Tibial nerve (tissue), 4 donors: ENCODE measurements around the gene RFNG. TPM values are rescaled to one million over a fixed set of nuclear protein-coding genes. Genes with fewer than 3 reads are reported as not detected.

ENCODE experiments used
- DNase-seq, 2 donors: peaks; one replicate each; pipeline ENCODE4 v3.0.0-alpha.2; 2019; ENCODE audit warnings: low spot score in 2 of 2
- H3K27ac ChIP-seq, 4 donors: fragments of 200-600 bp; sonication (generic) in 3 of 4; one replicate each; pipeline ENCODE4 v1.5.1; 2017 to 2019; ENCODE audit warnings: mild to moderate bottlenecking in 1 of 4
- H3K27me3 ChIP-seq, 2 donors: fragments of 200-600 bp; sonication (generic) in 1 of 2; one replicate each; pipeline versions ENCODE4 v1.5.1 to v1.6.0; 2017 to 2019
- H3K36me3 ChIP-seq, 3 donors: fragments of 200-600 bp; sonication (generic); one replicate each; pipeline ENCODE4 v1.5.1; 2018 to 2019
- H3K4me1 ChIP-seq, 4 donors: fragments of 200-600 bp; sonication (generic) in 3 of 4; one replicate each; pipeline ENCODE4 v1.5.1; 2017 to 2019
- H3K4me3 ChIP-seq, 4 donors: fragments of 200-600 bp; sonication (generic) in 3 of 4; one replicate each; pipeline ENCODE4 v1.5.1; 2017 to 2019; ENCODE audit warnings: mild to moderate bottlenecking in 1 of 4, moderate library complexity in 1 of 4
- H3K9me3 ChIP-seq, 4 donors: fragments of 200-600 bp; sonication (generic) in 3 of 4; one replicate each; pipeline ENCODE4 v1.5.1; 2017 to 2019
- EP300 ChIP-seq, 2 donors: sonication (generic); formaldehyde crosslinking; IDR thresholded peaks; one replicate each; pipeline ENCODE4 v1.6.1; 2017; ENCODE audit warnings: antibody characterized with exemption in 2 of 2, mild to moderate bottlenecking in 1 of 2
- POLR2A ChIP-seq, 2 donors: fragments of 450-650 bp; IDR thresholded peaks; one replicate each; pipeline ENCODE4 v1.6.1; 2017; ENCODE audit warnings: antibody characterized with exemption in 2 of 2, mild to moderate bottlenecking in 2 of 2, moderate library complexity in 2 of 2
- WGBS, 2 donors: methylation state at CpG; one replicate each; pipeline ENCODE4 v1.1.5; 2018; 5-methylcytosine and 5-hydroxymethylcytosine counted together
- total RNA-seq, 4 donors: library from RNA; depleted of rRNA; stranded (reverse); fragments of >200 nt; gene quantifications; one replicate each; pipeline ENCODE4 v1.1.0, GENCODE V29; 2016
- TF ChIP-seq, protein P1 (sequence below), 5 experiments: fragments of 200-600 bp in 3 of 5; fragments of 450-650 bp in 2 of 5; sonication (generic) in 3 of 5; IDR thresholded peaks; one replicate each; pipeline ENCODE4 v1.5.1; 2016 to 2019; ENCODE audit warnings: antibody characterized with exemption in 5 of 5, mild to moderate bottlenecking in 3 of 5, moderate library complexity in 2 of 5

The RFNG gene
- total RNA-seq, 4 donors from 2014 or later = 43.5 to 70.2 (median 64.4) TPM

DNA sequence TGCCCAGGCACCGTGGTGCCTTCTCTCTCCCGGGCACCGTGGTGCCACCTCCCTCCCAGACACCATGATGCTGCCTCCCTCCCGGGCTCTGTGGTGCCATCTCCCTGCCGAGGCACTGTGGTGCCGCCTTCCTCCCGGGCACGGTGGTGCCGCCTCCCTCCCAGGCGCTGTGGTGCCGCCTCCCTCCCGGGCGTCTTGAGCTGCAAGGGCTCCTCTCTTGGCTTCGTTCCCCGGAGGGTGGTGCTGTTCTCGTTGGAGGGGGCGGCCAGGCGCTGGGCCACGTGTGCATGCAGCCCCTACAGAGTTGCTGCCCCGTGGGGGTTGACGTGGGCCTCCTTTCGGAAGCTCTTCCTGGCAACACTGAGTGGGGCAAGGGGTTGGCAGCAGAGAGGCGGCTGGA is 37.2 kb downstream of the RFNG start:
- 56 to 58% methylated on average over 15 to 22 of the region's 23 CpGs for WGBS, 2 donors
- Histone ChIP-seq H3K4me1 (peaks cover 0 to 4% (median 0%) of the 10 kb centered on the region in 4 donors), H3K27ac (no peak overlapping the region), H3K9me3 (no peaks in the 10 kb centered on the region), H3K4me3 (no peak overlapping the region), H3K36me3 (peaks cover 0 to 69% (median 0%) of the 10 kb centered on the region in 3 donors), H3K27me3 (no peaks in the 10 kb centered on the region)
- TF ChIP-seq, protein P1, sequence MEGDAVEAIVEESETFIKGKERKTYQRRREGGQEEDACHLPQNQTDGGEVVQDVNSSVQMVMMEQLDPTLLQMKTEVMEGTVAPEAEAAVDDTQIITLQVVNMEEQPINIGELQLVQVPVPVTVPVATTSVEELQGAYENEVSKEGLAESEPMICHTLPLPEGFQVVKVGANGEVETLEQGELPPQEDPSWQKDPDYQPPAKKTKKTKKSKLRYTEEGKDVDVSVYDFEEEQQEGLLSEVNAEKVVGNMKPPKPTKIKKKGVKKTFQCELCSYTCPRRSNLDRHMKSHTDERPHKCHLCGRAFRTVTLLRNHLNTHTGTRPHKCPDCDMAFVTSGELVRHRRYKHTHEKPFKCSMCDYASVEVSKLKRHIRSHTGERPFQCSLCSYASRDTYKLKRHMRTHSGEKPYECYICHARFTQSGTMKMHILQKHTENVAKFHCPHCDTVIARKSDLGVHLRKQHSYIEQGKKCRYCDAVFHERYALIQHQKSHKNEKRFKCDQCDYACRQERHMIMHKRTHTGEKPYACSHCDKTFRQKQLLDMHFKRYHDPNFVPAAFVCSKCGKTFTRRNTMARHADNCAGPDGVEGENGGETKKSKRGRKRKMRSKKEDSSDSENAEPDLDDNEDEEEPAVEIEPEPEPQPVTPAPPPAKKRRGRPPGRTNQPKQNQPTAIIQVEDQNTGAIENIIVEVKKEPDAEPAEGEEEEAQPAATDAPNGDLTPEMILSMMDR (IDR thresholded peaks at IDR 0.05) = peak in 2 of 5 experiments; percentile 6 to 20
- TF ChIP-seq EP300 (IDR thresholded peaks at IDR 0.05) (peak in 1 of 2 donors; percentile 9), POLR2A (IDR thresholded peaks at IDR 0.05) (no peak)
- no peak for DNase-seq

DNA sequence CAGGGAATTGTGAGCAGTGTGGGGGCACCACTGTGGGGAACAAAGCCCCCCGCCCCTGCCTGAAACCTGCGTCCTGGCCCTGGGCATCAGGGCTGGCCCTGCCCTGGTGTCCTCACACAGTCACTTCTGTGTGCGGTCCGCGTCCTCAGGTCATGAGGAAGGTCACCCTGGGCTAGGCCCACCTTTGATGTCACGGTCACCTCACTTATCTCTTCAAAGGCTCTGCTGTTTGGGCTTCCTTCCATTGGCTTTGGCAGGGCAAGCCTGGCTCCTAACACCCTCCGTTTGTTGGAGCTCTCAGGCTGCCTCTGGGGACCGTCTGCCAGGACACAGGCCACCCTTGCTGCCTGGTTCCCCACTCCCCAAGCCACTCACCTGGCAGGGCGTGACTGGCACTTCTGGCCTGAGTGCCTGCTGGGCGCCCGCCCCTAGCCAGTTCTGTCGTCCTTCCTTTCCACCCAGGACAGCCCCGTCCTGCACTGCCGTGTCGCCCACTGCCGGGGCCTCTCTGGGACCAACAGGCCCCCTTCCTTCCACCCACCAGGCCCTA is 37.8 kb downstream of the RFNG start:
- H3K4me1 ChIP-seq = peaks cover 0 to 8% (median 1%) of the 10 kb centered on the region in 4 donors
- peaks cover 0 to 63% (median 0%) of the 10 kb centered on the region in 3 donors for H3K36me3 ChIP-seq
- no peak for DNase-seq
- H3K4me3 ChIP-seq = no peak overlapping the region
- 86 to 94% methylated on average over 11 to 16 of the region's 16 CpGs for WGBS, 2 donors
- no peaks in the 10 kb centered on the region for H3K27me3 ChIP-seq
- TF ChIP-seq EP300 (IDR thresholded peaks at IDR 0.05) (no peak), POLR2A (IDR thresholded peaks at IDR 0.05) (no peak)
- TF ChIP-seq, protein P1 (IDR thresholded peaks at IDR 0.05) = no peak
- H3K9me3 ChIP-seq = no peaks in the 10 kb centered on the region
- H3K27ac ChIP-seq = no peak overlapping the region

DNA sequence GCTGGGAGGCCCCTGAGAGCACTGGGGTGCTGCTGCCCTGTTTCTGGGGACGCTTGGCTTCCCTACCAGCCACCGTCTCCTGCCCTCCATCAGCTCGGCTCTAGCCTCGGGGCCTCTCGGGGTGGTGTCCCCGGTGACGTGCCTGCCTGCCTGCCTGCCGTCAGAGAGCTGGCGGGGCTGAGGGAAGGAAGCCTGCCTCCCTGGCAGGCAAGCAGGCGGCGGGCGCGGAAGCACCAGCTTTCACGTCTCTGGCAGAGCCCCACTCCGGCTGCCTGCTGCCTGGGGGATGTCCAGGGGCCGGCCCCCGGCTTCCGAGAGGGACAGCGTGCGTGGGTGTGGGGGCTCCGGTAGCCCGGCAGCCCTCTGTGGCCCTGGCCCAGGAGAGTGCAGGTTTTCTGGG is 38.3 kb downstream of the RFNG start:
- Histone ChIP-seq H3K4me3 (no peak overlapping the region), H3K27me3 (no peaks in the 10 kb centered on the region), H3K36me3 (peaks cover 0 to 58% (median 0%) of the 10 kb centered on the region in 3 donors), H3K9me3 (no peaks in the 10 kb centered on the region), H3K4me1 (peaks cover 0 to 13% (median 3%) of the 10 kb centered on the region in 4 donors), H3K27ac (peak overlapping the region in 1 of 4 donors; percentile 20)
- DNase-seq = no peak
- no peak for TF ChIP-seq POLR2A (IDR thresholded peaks at IDR 0.05)
- TF ChIP-seq, protein P1 (IDR thresholded peaks at IDR 0.05) = no peak
- TF ChIP-seq EP300 (IDR thresholded peaks at IDR 0.05) = no peak
- WGBS, 2 donors = 64 to 79% methylated on average over 13 to 22 of the region's 22 CpGs

DNA sequence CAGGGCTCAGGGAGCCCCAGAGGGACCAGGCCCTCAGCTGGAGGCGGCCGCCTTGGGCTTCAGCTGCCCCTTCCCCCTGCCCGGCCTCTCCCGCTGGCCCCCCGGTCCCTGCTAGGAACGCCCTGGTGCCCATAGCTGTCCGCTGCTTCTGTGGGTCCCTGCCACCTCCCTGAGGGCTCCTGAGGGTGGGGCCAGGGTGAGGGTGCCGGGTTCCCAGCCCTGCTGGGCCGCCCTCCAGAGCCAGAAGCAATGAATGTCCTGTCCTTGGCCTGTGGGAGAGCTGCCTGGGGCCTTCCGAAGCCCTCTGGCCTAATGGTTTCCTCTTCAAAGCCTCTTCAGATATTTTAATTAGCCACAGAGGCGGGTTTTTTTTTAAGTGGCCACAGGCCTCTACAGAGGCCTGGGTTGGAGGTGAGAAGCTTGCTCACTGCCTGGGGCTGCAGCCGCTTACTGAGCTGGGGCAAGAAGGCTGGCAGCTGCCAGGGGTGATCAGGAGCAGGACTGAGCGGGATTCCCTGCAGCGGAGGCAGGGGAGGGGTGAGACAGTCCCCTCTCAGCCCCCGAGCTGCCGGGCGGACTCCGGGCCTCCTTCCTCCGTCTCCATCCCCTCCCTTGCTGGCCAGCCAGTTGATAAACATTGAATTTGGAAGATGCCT is 38.8 kb downstream of the RFNG start:
- 72 to 90% methylated on average over 7 to 16 of the region's 19 CpGs for WGBS, 2 donors
- H3K9me3 ChIP-seq = no peaks in the 10 kb centered on the region
- peak overlapping the region in 1 of 4 donors; percentile 34 for H3K27ac ChIP-seq
- peaks cover 0 to 19% (median 3%) of the 10 kb centered on the region in 4 donors for H3K4me1 ChIP-seq
- no peak for DNase-seq
- H3K4me3 ChIP-seq = no peak overlapping the region
- H3K36me3 ChIP-seq = peaks cover 0 to 52% (median 0%) of the 10 kb centered on the region in 3 donors
- H3K27me3 ChIP-seq = no peaks in the 10 kb centered on the region
- TF ChIP-seq POLR2A (IDR thresholded peaks at IDR 0.05) = no peak
- no peak for TF ChIP-seq EP300 (IDR thresholded peaks at IDR 0.05)
- TF ChIP-seq, protein P1 (IDR thresholded peaks at IDR 0.05) = no peak

DNA sequence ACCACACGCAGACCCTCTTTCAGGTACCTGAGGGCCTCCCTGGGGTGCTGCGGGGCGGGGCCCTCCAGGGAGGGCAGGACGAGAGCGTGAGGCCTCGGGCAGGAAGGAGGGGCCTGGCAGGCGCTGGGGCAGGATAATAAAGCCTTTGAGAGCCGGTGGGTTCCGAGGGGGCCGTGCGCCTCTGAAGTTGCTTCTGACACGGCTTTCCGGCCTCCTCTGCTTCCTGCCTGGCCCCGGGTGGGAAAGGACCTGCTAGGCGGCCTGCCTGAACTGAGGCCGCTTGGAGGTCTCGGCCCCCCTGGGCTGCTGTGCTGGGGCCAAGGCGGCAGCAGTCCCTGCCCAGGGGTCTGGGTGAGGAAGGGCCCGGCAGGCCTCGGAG is 39.4 kb downstream of the RFNG start:
- Histone ChIP-seq H3K9me3 (no peaks in the 10 kb centered on the region), H3K4me3 (no peak overlapping the region), H3K27me3 (no peaks in the 10 kb centered on the region), H3K4me1 (peaks cover 0 to 24% (median 3%) of the 10 kb centered on the region in 4 donors), H3K36me3 (peaks cover 0 to 47% (median 0%) of the 10 kb centered on the region in 3 donors), H3K27ac (peak overlapping the region in 1 of 4 donors; percentile 34)
- no peak for DNase-seq
- 51% methylated on average over 7 to 16 of the region's 20 CpGs for whole genome bisulfite sequencing, 2 donors
- TF ChIP-seq, protein P1 (IDR thresholded peaks at IDR 0.05) = no peak
- TF ChIP-seq EP300 (IDR thresholded peaks at IDR 0.05) = no peak
- TF ChIP-seq POLR2A (IDR thresholded peaks at IDR 0.05) = no peak
